Measurements from ENCODE around the gene NOX5.

- TF ChIP-seq FOXK2 (IDR thresholded peaks at IDR 0.05) = no peak
- no peak for TF ChIP-seq ZNF384 (IDR thresholded peaks at IDR 0.05)
- TF ChIP-seq L3MBTL2 (conservative IDR thresholded peaks at IDR 0.05) = no peak
- no peak for TF ChIP-seq SP1 (IDR thresholded peaks at IDR 0.05)
- no peak for TF ChIP-seq ELF4 (IDR thresholded peaks at IDR 0.05)
- no peak for TF ChIP-seq SUZ12 (IDR thresholded peaks at IDR 0.05)
- TF ChIP-seq BHLHE40 (IDR thresholded peaks at IDR 0.05; ENCODE audit: borderline replicate concordance) = no peak
- TF ChIP-seq FOXA1 (IDR thresholded peaks at IDR 0.05) = no peak
- TF ChIP-seq LEF1 (IDR thresholded peaks at IDR 0.05; ENCODE audit: borderline replicate concordance) = no peak
- no peak for TF ChIP-seq CTBP1 (IDR thresholded peaks at IDR 0.05; ENCODE audit: borderline replicate concordance)
- TF ChIP-seq ARNT (IDR thresholded peaks at IDR 0.05) = no peak
- TF ChIP-seq FOXM1 (IDR thresholded peaks at IDR 0.05; ENCODE audit: borderline replicate concordance) = no peak
These were observed 44.5 kb downstream of the NOX5 start for GRCh38 chr15:69058830-69059556.

All from HEK293T (cell line).